Measurements from ENCODE around the gene RAB1A.

Gene RAB1A

DNA sequence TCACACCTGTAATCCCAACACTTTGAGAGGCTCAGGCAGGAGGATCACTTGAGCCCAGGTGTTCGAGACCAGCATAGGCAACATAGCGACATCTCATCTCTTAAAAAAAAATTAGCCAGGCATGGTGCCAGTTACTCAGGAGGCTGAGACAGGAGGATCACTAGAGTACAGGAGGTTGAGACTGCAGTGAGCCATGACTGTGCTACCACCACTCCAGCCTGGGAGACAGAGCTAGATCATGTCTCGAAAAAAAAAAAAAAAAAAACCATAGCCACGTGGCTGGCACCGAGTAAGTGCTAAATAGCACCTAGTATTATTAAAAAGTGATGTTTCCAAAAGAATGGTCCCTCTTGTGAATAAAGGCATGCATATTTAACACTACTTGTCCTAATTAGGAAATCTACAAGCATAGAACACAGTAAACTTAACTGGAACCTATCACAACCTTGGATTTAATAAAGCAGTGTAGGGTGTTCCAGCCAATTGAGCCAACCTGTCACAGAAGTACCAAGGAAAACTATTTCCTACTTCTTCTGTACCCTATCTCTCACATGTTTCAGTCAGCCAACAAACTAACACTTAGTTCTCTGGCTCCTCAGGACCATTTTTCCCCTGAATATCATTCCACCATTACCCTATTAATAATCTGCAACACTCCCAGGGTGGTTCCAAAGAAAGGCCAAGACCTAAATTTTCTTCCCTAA, 8.8 kb downstream of the RAB1A start:
- no peak overlapping the region for H3K4me3 ChIP-seq (ENCODE audit: low read depth, low read length)
- DNase-seq (ENCODE audit: low read depth) = no peak
- TF ChIP-seq, protein P1, sequence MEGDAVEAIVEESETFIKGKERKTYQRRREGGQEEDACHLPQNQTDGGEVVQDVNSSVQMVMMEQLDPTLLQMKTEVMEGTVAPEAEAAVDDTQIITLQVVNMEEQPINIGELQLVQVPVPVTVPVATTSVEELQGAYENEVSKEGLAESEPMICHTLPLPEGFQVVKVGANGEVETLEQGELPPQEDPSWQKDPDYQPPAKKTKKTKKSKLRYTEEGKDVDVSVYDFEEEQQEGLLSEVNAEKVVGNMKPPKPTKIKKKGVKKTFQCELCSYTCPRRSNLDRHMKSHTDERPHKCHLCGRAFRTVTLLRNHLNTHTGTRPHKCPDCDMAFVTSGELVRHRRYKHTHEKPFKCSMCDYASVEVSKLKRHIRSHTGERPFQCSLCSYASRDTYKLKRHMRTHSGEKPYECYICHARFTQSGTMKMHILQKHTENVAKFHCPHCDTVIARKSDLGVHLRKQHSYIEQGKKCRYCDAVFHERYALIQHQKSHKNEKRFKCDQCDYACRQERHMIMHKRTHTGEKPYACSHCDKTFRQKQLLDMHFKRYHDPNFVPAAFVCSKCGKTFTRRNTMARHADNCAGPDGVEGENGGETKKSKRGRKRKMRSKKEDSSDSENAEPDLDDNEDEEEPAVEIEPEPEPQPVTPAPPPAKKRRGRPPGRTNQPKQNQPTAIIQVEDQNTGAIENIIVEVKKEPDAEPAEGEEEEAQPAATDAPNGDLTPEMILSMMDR (IDR thresholded peaks at IDR 0.05; ENCODE audit: low read depth, low read length, missing control alignments) = no peak

DNA sequence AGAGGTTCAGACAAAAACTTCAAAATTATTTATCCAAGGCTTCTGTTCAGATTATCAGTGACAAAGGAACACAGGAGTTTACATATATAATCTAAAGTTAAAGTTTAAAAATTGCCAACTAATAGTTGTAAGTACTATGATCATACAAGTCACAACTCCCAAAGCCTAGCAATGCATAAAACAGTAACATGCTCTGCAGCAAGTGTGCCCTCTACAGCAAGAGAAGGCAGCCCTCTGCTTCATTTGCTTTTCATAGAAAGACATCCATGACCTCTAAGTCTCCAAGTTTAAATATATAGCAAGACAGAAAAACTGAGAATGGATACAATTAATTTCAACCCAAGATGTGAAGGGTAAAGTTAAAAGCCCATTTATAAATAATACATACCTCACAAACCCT, 13.3 kb downstream of the RAB1A start:
- TF ChIP-seq, protein P1 (IDR thresholded peaks at IDR 0.05; ENCODE audit: low read depth, low read length, missing control alignments) = no peak
- DNase-seq (ENCODE audit: low read depth) = no peak
- H3K4me3 ChIP-seq (ENCODE audit: low read depth, low read length) = no peak overlapping the region

DNA sequence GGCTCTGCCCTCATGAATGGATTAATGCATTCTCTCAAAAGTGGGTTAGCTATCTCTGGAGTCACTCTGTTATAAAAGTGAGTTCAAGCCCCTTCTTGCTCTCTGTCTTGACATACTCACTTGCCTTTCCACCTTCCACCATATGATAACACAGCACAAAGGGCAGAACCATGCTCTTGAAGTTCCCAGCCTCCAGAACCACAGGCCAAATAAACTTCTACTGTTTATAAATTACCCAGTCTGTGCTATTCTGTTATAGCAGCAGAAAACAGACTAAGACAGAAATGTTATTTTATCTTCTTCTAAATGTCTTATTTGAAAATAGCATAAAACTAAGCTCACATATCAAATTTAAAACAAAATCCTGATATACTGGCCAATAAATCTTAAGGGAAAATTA, 15.0 kb downstream of the RAB1A start:
- no peak overlapping the region for H3K4me3 ChIP-seq (ENCODE audit: low read depth, low read length)
- no peak for DNase-seq (ENCODE audit: low read depth)
- TF ChIP-seq, protein P1 (IDR thresholded peaks at IDR 0.05; ENCODE audit: low read depth, low read length, missing control alignments) = no peak

DNA sequence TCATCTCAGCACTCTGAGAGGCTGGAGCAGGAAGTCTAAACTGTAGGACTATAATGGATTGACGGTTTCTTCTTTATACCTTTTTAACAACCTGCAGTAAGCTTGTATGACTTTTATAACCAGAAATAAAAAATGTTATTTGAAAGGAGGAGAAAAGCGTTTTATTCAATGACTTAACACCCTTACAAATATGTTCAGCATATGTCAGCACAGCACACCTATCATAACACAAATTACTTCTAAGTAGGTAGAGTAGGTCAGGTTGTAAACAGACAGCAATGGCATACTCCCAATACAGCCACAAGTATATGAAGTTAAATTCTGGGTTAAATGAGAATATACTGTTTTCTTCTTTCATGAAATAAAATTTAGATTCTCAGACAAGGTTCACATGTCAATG, 16.1 kb downstream of the RAB1A start:
- no peak overlapping the region for H3K4me3 ChIP-seq (ENCODE audit: low read depth, low read length)
- DNase-seq (ENCODE audit: low read depth) = no peak
- TF ChIP-seq, protein P1 (IDR thresholded peaks at IDR 0.05; ENCODE audit: low read depth, low read length, missing control alignments) = no peak

DNA sequence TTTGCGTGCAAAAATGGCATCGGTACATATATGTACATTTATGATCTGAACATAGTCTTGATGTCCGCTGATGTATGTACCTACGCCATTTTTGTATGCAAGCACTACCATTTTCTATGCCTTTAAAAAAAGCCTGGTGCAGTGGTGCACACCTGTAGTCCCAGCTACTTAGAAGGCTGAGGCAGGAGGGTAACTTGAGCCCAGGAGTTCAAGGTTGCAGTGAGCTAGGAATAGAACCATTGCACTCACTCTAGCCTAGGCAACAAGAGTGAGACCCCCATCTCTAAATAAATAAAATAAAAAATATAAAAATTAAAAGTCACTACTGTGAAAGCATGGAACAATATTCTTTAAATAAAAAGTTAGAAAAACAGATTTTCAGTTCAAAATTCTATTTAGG, 16.7 kb downstream of the RAB1A start:
- no peak overlapping the region for H3K4me3 ChIP-seq (ENCODE audit: low read depth, low read length)
- no peak for DNase-seq (ENCODE audit: low read depth)
- TF ChIP-seq, protein P1 (IDR thresholded peaks at IDR 0.05; ENCODE audit: low read depth, low read length, missing control alignments) = no peak

DNA sequence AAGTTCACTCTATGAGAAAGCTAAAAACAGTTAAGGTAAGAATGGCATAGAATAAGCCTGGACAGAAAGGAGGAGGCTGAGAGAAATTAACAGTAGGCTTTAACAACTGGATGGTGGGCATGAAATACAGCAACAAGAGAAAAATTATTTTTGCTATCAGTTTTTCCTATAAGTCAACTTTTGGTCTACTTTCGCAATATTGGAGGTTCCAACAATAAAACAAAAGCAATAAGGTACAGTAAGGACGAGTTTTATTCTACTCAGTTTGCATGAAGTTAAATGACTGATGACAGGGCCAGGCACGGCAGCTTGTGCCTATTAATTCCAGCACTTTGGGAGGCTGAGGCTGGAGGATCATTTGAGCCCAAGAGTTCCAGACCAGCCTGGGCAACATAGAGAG, 17.3 kb downstream of the RAB1A start:
- no peak overlapping the region for H3K4me3 ChIP-seq (ENCODE audit: low read depth, low read length)
- no peak for DNase-seq (ENCODE audit: low read depth)
- TF ChIP-seq, protein P1 (IDR thresholded peaks at IDR 0.05; ENCODE audit: low read depth, low read length, missing control alignments) = no peak

DNA sequence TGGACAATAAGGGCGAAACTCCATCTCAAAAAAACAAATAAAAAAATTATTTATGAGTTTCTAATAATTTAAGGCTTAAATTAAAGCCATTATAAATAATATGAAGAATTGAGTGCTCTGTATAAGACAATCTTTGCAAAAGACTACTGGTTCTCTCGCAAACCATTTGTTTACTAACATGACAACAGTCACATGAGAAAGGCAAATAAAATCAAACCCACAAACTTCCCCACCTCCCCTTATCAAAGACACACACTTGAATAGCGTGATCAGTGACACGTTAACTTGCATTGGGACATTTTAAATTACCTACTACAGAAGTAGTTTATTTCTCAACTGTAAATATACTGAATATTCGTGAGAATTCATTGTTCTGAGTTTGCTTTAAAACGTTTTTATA, 21.1 kb downstream of the RAB1A start:
- TF ChIP-seq, protein P1 (IDR thresholded peaks at IDR 0.05; ENCODE audit: low read depth, low read length, missing control alignments) = no peak
- no peak overlapping the region for H3K4me3 ChIP-seq (ENCODE audit: low read depth, low read length)
- no peak for DNase-seq (ENCODE audit: low read depth)

Measured in GM12864 (cell line).